HepG2 (cell line): ENCODE data around the gene ZFHX3. TPM values are rescaled to one million over a fixed set of nuclear protein-coding genes. Genes with fewer than 3 reads are reported as not detected.
A peak's percentile ranks its signal among the peaks of the same experiment; 100 is the strongest.

Experiments
- CHCHD3 ChIP-seq: sonication (generic); formaldehyde crosslinking; IDR thresholded peaks from 2 replicates; pipeline ENCODE4 v1.8.0; 2022; ENCODE audit warnings: mild to moderate bottlenecking, missing genetic modification reagents, moderate library complexity
- CREB1 ChIP-seq, 2 experiments: fragments of 450-650 bp in 1 of 2; IDR thresholded peaks; 2 replicates each; pipeline ENCODE4 v1.6.1; 2016 to 2017; ENCODE audit warnings: control low read depth in 1 of 2, mild to moderate bottlenecking in 1 of 2, missing compliant biosample characterization in 1 of 2, missing genetic modification characterization in 1 of 2
- KLF9 ChIP-seq: IDR thresholded peaks from 2 replicates; pipeline ENCODE4 v1.6.1; 2016; ENCODE audit warnings: low read depth
- PAXIP1 ChIP-seq: sonication (generic); formaldehyde crosslinking; conservative IDR thresholded peaks from 2 replicates; pipeline ENCODE4 v1.4.0; 2020; ENCODE audit warnings: mild to moderate bottlenecking, missing genetic modification reagents, moderate library complexity
- RXRB ChIP-seq: IDR thresholded peaks from 2 replicates; pipeline ENCODE4 v1.6.1; 2016; ENCODE audit warnings: borderline replicate concordance, missing genetic modification reagents, missing compliant biosample characterization
- WIZ ChIP-seq: sonication (generic); formaldehyde crosslinking; IDR thresholded peaks from 2 replicates; pipeline ENCODE4 v1.5.1; 2020; ENCODE audit warnings: mild to moderate bottlenecking, missing genetic modification reagents
- ZNF138 ChIP-seq: sonication (generic); formaldehyde crosslinking; IDR thresholded peaks from 2 replicates; pipeline ENCODE4 v1.5.0; 2020; ENCODE audit warnings: mild to moderate bottlenecking, low read depth, missing genetic modification reagents
- ZNF142 ChIP-seq: sonication (generic); formaldehyde crosslinking; IDR thresholded peaks from 2 replicates; pipeline ENCODE4 v1.4.0; 2020; ENCODE audit warnings: missing genetic modification reagents
- ZNF430 ChIP-seq: sonication (generic); formaldehyde crosslinking; IDR thresholded peaks from 2 replicates; pipeline ENCODE4 v1.9.0; 2021; ENCODE audit warnings: mild to moderate bottlenecking, missing genetic modification reagents
- ZNF646 ChIP-seq: sonication (generic); formaldehyde crosslinking; IDR thresholded peaks from 2 replicates; pipeline ENCODE4 v1.9.0; 2021; ENCODE audit warnings: mild to moderate bottlenecking, missing genetic modification reagents
- polyA plus RNA-seq, 8 experiments: library from polyadenylated mRNA; depleted of rRNA in 3 of 8; stranded (reverse) in 7 of 8; unstranded in 1 of 8; fragments of >200 nt; fragmentation: Illumina TruSeq in 4 of 8; extraction: Trizol in 4 of 8; gene quantifications; 2 replicates each; pipeline versions ENCODE4 v1.2.1 to v1.2.3, GENCODE V29; 2011 to 2016; ENCODE audit warnings: low read depth in 4 of 8, missing spikeins in 1 of 8, mixed read lengths in 1 of 8; ENCODE audit not compliant: insufficient read depth in 1 of 8
- total RNA-seq, 5 experiments: library from RNA; depleted of rRNA; stranded (reverse); fragments of >200 nt; fragmentation: Illumina TruSeq; extraction: Trizol; gene quantifications; 2 replicates each; pipeline ENCODE4 v1.2.3, GENCODE V29; 2016; ENCODE audit warnings: low read depth in 1 of 5

The ZFHX3 gene
- total and polyA plus RNA-seq, 2 of the 13 experiments (the other 11 are each of a cell fraction or from before 2014, with no cell fraction given) = 5.0 to 6.0 TPM

GRCh38 chr16:73000020-73000906 is 47.7 kb downstream of the ZFHX3 start (continued):
- TF ChIP-seq RXRB (CRISPR knock-in tag) = peak; percentile 43; the same call in 1 of the 2 replicates
- no peak for TF ChIP-seq ZNF646 (CRISPR knock-in tag)
- TF ChIP-seq CHCHD3 = no peak
- peak; percentile 30; the same call in 1 of the 2 replicates for TF ChIP-seq ZNF430 (CRISPR knock-in tag)
- peak; percentile 50; the same call in 1 of the 2 replicates for TF ChIP-seq ZNF142 (CRISPR knock-in tag)
- peak; percentile 75 for TF ChIP-seq PAXIP1 (CRISPR knock-in tag)
- no peak for TF ChIP-seq CREB1 (IDR thresholded peaks at IDR 0.05)
- no peak for TF ChIP-seq CREB1 (CRISPR knock-in tag; IDR thresholded peaks at IDR 0.05)
- TF ChIP-seq ZNF138 (CRISPR knock-in tag) = no peak
- TF ChIP-seq KLF9 (CRISPR knock-in tag) = no peak
- TF ChIP-seq WIZ (CRISPR knock-in tag) = no peak
